ENCODE measurements around the gene RTP5.
"Not testable (repeated sequence)": the region's sequence is repeated elsewhere in the genome, so short reads cannot be mapped to it uniquely, and the experiment has no call there.

The RTP5 gene

DNA sequence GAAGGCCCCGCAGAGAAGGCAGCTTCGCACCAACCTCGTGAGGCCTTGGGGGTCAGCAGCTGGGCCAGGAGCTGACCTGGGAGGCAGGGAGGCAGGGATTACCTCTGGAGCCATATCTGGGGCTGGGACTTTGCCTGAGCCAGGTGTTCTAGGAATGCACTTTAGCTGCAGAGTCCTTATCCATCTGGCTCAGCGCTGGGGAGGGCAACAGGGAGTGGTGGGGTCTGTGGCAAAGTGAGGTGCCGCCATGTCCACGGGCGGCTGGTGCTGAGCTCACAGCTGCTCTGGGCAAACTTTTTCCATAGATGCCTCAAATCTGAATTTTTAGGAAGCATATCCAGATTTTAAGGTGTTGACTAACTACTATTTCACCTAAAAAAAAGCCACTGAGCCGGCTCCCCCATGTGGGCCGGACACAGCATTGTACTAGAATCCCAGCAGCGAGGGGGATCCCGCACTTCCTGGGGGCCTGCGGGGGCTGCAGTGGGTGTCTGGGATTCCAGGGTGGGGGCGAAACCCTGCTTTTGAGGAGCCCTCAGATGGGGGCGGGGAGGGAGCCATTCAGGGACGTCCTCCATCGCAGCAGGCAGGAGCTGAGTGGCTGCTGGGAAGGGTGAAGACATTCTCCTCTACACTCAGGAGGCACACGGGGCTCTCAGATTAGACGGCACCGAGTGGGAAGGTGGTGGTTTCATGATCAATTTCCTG is 34.6 kb downstream of the RTP5 start:
- no peak for DNase-seq

DNA sequence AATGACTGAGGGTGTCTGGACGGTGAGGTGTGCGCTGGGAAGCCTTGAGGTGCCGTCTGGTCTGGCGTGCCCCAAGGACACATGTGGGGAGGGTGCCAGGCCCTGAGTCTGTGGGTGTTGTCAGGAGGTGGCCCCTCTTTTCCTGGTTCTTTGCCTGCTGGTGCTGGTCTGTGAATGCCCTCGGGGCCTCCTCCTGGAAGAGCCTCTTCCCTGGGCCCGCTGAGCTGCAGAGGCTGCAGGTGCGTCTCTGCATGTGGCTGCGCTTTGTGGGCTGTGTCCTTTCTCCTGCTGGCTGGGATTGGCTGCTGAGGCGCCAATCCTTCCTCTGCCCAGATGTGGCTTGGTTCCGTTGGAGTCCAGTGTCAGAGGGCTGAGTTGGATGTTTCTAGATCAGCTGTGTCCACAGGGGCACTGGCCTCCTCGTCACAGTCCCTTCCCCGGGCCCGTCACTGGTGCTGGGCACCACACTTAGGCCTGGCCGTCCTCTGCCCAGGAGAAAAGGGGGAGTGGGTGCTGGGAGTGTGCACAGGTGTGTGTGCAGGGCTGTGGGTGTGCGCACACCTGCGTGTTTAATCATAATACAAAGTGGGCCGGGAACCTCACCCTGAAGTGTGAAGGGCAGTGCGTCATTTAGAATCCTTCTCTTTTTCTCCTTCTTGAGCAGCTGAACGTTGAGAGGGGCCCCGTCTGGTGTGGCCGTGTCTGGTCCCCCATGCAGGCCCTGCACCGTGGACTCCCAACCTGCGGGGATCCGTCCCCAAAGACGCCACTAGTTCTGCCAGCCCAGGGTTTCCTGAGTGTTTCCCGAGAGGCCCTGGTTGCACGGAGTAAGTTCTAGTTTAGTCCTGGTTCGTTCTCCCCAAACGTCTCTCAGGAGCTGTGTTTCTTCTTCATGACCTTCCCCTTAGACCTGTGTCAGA is 35.5 kb downstream of the RTP5 start:
- no peak for DNase-seq

DNA sequence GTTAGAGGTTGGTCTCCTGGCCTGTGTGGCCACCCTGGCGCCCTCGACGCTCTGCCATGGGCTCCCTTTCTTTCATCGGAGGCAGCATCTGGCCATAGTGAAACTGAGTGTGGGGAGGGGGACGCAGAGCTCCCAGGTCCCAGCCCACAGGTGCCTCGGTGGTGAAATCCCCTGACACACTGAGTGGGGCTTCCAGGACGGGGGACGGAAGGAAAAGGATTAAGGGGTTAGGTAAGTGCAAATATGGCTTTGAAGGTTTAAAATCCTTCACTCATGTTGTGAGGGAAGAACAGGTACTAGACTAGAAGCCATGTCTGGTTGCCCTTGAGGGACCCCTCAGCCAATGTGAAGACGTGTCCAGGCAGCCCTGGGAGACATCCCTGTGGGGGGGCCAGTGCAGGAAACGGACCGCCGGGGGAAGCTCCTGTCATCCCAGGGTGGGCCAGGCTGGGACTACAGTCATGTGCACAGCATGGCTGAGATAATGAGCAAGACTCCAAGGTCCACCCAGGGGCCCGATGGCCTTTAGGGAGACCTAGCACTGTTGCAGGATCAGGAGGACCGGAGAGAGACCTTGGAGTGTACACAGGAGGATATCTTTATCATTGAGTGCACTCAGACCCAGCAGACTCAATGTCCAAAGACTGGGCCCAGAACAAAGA is 36.3 kb downstream of the RTP5 start:
- no peak for DNase-seq

DNA sequence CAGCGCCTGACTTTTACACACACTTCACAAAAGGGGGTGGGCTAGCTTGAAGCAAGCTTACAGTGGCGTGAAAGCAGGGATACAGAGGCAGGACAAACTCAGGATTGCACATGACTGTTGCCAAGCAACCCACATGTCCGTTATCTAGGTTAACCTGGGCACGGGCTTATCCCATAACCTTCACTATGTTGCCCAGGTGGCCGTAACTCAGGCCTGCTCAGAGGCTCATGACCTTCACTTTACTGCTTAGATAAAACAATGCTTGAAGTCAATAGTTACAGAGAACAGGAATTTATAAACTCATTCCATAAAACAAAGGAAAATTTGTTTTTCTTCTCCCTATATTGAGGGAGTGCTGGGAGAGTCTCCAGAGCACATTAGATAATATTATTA is 36.8 kb downstream of the RTP5 start:
- not testable (repeated sequence) for DNase-seq

DNA sequence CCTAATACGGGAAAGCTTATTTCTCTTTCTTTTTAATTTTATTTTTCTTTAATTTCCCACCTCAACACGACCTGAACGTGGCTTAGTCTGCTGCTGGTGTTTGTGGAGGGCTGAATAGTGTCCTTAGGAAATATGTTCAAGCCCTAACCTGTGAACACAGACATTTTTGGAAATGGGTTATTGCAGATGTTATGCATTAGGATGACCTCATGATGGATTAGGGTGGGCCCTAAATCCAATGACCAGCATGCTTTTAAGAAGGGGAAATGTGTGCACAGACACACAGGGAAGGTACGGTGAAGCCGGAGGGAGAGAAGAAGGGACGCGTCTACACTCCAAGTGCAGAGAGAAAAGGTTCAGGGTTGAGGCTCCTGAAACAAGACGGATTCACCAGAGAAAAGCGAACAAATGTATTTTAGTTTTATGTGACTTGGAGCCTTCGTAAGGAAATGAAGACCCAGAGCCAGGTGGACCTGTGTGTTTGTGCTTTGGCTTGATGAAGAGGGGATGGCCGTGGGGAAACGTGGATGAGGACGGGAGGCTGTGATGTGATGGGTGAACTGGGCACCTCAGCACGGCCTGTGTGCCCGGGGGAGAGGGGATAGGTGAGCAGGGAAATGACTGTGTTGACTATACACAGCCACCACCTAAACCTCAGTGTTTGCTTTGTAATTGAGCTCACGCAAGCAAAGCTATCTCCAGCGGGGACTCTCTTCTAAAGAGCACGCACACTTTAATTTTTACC is 37.5 kb downstream of the RTP5 start:
- no peak for DNase-seq

DNA sequence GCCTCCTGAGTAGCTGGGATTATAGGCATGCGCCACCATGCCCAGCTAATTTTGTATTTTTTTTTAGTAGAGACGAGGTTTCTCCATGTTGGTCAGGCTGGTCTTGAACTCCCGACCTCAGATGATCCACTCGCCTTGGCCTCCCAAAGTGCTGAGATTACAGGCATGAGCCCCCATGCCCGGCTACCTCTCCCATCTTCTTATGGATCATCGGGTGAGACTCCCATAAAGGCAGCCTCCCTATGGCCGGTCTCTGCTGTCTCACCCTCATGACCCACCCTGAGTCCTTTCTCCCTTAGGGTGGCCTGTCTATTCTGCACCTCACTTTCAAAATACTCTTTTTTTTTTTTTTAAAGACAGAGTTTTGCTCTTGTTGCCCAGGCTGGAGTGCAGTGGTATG is 38.3 kb downstream of the RTP5 start:
- DNase-seq: not testable (repeated sequence)

DNA sequence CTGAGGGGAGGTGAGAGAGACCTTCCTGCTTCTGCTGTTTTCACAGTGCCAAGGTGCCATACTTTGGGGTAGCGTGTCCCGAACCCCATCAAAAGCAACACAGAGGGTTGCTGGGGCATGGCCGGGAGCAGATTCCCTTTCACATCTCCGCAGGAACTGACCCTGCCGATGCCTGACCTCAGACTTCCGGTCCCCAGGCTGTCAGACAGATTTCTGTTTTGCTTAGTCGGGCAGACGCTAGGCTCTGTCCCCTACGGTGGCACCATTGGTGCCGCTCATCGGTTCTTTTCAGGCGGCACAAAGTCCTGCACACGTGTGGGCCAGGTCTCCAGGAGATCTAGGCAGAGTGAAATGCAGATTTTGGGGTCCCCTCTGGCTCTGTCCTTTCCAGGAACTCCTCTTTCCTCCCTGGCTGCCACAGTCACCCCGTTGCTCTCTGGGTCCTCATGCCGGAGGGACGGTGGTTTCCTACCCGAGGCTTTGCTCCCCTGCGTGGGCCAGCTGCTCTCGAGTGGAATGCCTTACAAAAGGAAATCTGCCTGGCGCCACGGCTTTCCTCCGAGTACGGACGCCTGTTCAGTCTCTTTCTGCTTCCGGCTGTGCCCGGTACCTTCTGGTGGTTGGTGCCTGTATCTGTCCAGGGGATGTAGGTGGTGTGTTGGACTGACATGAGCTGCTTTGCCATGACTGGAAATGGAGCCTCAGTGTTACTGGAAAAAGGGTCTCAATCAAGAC is 39.3 kb downstream of the RTP5 start:
- DNase-seq: no peak

DNA sequence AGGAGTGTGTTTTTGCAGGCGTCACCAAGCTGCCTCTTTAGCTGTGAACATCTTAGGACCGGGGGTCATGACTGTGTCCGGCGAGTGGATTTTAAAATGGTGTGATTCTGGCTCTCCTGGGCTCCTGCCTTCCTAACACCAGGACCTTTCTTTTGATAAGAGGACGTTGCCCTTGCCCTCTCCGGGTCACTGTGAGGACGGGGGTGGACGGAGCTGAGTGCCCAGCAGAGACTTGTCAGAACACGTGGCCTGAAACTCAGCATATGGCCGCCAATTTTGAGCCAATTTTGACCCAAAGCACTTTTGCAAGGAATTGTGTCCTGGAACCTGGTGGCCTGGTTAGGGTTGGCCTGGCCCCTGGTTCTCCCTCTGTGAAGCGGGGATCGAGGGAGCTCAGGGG is 40.2 kb downstream of the RTP5 start:
- no peak for DNase-seq

GRCh38 chr2:241910604-241911520 is 41.3 kb downstream of the RTP5 start:
- no peak for DNase-seq

GRCh38 chr2:241911551-241911950 is 42.0 kb downstream of the RTP5 start:
- DNase-seq: no peak

DNA sequence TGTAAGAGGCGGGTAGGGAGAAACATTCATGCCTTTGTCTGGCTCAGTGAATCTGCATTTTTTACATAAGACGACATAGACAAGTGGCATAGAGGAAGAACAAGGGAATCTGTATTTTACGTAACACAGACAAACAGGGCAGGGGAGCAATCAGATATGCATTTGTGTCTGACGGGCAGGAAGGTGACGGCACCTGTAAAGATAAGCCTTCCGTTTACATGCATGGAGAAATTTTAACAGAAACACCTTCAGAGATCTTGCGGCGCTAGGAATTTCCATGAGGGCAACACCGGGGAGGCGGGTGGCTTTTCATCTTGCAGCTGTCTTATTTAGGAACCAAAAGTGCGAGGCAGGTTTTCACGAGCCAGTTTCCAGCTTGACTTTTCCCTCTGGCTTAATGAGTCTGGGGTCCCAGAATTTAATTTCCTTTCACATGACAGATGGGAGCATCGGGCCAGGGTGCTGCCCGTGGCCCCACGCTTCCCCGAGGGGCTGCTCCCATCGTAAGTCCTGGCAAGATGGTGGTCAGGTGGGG is 42.6 kb downstream of the RTP5 start:
- no peak for DNase-seq

DNA sequence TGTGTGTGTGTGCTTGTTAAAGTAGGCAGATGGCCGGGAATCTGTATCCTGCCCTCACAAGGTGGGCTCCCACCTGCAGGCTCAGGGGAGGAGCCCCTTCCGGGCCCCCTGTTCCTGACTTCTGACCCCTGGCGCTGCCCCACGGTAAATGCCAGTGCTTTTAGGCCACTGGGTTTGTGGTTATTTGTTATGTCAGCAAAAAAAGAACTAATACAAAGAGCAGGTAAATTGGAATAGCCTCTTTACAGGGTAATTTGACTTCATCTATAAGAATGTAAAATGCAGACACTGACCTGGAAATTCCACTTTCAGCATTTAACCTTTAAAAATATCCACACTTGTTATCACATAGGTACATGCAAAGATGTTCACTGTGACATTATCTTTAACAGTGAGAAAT is 44.2 kb downstream of the RTP5 start:
- DNase-seq: no peak

DNA sequence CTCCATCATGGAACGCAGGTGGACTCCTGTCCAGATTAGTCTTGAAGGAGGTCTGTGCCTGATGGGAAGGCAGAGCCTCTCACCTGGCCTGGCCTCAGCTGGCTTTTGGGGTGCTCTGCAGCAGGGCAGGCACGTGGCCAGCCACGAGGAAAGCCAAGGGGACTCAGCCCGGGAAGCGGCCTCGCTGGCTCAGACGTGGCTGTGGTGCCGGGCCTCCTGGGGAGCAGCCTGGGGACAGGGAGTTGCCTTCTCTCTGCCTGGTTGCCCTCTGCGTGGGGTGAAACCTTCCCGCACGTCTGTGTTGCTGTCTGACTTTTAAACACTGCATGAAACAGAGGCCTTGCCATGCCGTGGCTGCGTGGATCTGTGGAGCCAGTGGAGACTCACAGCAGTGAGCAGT is 45.0 kb downstream of the RTP5 start:
- DNase-seq: no peak

DNA sequence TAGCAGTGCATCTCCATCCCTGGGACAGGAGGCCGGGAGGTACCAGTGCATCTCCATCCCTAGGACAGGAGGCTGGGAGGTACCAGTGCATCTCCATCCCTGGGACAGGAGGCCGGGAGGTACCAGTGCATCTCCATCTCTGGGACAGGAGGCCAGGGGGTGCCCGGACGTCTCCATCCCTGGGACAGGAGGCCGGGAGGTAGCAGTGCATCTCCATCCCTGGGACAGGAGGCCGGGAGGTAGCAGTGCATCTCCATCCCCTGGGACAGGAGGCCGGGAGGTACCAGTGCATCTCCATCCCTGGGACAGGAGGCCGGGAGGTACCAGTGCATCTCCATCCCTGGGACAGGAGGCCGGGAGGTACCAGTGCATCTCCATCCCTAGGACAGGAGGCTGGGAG is 52.1 kb downstream of the RTP5 start:
- DNase-seq: not testable (repeated sequence)

DNA sequence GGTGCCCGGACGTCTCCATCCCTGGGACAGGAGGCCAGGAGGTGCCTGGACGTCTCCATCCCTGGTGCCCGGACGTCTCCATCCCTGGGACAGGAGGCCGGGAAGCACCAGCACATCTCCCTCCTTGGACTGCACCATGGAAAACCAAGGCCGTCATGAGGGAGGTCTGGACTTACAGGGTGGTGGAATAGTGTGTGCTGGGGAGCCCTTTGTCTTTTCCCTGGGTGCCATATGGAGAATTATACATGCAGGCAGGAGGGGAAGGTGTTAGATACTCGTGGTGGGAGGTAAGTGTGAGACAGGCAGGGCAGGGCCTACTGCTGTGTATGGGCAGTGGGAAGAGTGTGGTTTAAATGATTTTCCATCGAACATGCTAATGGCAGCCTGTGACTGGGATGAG is 52.9 kb downstream of the RTP5 start:
- DNase-seq: no peak

GRCh38 chr2:241922816-241923601 is 53.5 kb downstream of the RTP5 start:
- not testable (repeated sequence) for DNase-seq

Measured in NCI-H1436 treated with DMSO at 0.1 percent for 48 hours (cell line).